Measurements from ENCODE around the gene APOL3.

DNA sequence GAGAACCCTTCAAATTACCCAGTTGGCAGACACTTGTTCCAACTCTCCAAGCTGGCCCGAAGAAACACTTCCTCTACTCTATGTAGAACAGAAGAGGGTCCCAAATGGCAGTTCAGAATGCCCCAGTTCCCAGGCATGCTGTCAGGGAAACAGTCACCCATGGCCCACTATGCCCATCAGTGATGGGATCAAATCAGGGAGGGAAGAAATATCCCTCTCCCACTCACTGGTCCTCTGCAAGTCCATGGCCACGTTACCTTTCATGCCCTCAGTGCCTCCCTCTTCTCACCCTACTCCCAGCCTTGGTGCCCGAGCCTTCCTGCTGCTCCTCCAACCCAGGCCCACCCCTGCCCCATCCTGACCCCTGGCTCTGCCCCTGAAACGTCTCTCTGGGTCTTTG is 16.6 kb downstream of the APOL3 start:
- TF ChIP-seq, protein P1, sequence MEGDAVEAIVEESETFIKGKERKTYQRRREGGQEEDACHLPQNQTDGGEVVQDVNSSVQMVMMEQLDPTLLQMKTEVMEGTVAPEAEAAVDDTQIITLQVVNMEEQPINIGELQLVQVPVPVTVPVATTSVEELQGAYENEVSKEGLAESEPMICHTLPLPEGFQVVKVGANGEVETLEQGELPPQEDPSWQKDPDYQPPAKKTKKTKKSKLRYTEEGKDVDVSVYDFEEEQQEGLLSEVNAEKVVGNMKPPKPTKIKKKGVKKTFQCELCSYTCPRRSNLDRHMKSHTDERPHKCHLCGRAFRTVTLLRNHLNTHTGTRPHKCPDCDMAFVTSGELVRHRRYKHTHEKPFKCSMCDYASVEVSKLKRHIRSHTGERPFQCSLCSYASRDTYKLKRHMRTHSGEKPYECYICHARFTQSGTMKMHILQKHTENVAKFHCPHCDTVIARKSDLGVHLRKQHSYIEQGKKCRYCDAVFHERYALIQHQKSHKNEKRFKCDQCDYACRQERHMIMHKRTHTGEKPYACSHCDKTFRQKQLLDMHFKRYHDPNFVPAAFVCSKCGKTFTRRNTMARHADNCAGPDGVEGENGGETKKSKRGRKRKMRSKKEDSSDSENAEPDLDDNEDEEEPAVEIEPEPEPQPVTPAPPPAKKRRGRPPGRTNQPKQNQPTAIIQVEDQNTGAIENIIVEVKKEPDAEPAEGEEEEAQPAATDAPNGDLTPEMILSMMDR (IDR thresholded peaks at IDR 0.05; ENCODE audit: low read length): no peak
- TF ChIP-seq EZH2 (IDR thresholded peaks at IDR 0.05; ENCODE audit: borderline replicate concordance, low read length): no peak
